ENCODE measurements around the gene ADAMTSL5.

GRCh38 chr19:1495799-1496713 is 16.8 kb downstream of the ADAMTSL5 start:
- no peak for TF ChIP-seq CTCF (IDR thresholded peaks at IDR 0.05; ENCODE audit: low read length)
- no peak for TF ChIP-seq EZH2 (IDR thresholded peaks at IDR 0.05; ENCODE audit: borderline replicate concordance, low read length)

Data from OCI-LY1 (cell line).